ENCODE results near the gene RP9. TPM values are rescaled to one million over a fixed set of nuclear protein-coding genes. Genes with fewer than 3 reads are reported as not detected.

RP9 gene
- total RNA-seq, 1 experiment from 2014 or later = 16.2 TPM

DNA sequence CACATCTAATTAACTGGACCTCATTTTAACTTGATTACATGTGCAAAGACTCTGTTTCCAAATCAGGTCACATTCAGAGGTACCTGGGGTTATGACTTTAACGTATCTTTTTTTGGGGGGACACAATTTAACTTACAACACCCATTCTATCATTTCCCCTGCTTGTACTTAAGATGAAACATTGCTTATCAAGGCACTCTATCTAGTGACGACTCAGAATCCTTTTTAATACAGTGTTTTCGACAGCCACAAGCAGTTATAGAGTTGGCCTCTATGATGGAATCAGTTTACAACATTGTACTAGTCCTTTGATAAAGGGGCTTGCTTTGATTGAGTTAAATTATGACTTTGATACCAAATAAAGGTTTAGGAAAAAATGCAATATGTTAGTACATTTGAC is 42.9 kb upstream of the RP9 start:
- Histone ChIP-seq H4K20me1 (ENCODE audit: control insufficient read depth, insufficient read depth, insufficient read length) (no peaks in the 10 kb centered on the region), H3T11ph (ENCODE audit: low read length) (no peak overlapping the region), H2BK120ac (ENCODE audit: low read depth, low read length, poor library complexity, severe bottlenecking) (no peak overlapping the region), H3K23me2 (ENCODE audit: insufficient read length, low read depth, low read length, poor library complexity, severe bottlenecking) (no peaks in the 10 kb centered on the region), H3K79me2 (ENCODE audit: insufficient read depth, low read length) (no peaks in the 10 kb centered on the region), H3K18ac (ENCODE audit: insufficient read length, low read depth, low read length) (no peak overlapping the region), H4K8ac (replicated peaks; ENCODE audit: insufficient read length, low read depth, low read length) (no peak overlapping the region), H3K9me3 (ENCODE audit: control insufficient read depth, low read depth, low read length) (no peaks in the 10 kb centered on the region), H3K4ac (ENCODE audit: low read depth, low read length) (no peak overlapping the region), H3K79me1 (ENCODE audit: insufficient read depth, low read depth, low read length, poor library complexity, severe bottlenecking) (no peaks in the 10 kb centered on the region), H4K91ac (ENCODE audit: insufficient read length, low read depth, low read length) (no peak overlapping the region), H3K23ac (ENCODE audit: insufficient read length, low read depth, low read length) (no peak overlapping the region), H2BK5ac (ENCODE audit: insufficient read length, low read length) (no peak overlapping the region), H3K56ac (ENCODE audit: insufficient read length, low read depth, low read length) (no peak overlapping the region), H2BK12ac (ENCODE audit: insufficient read length, low read depth, low read length) (no peak overlapping the region), H3K9ac (ENCODE audit: extremely low read depth, insufficient read length, low read length) (no peak overlapping the region), H4K5ac (ENCODE audit: insufficient read length, low read depth, low read length) (no peak overlapping the region), H3K14ac (ENCODE audit: insufficient read depth, low read length) (no peak overlapping the region), H3K4me1 (ENCODE audit: insufficient read depth, low read length) (no peaks in the 10 kb centered on the region), H2BK15ac (ENCODE audit: low read depth, low read length) (no peak overlapping the region), H3K4me2 (ENCODE audit: insufficient read depth, insufficient read length, low read length) (no peak overlapping the region), H3K27me3 (ENCODE audit: insufficient read depth, low read length) (no peaks in the 10 kb centered on the region), H2BK20ac (ENCODE audit: low read depth, low read length, poor library complexity, severe bottlenecking) (no peak overlapping the region), H2AFZ (ENCODE audit: low read length) (no peak overlapping the region), H2AK5ac (ENCODE audit: insufficient read length, low read length) (no peak overlapping the region), H3K27ac (ENCODE audit: insufficient read length, low read depth, low read length) (no peak overlapping the region)
- no peak for DNase-seq
- no peak overlapping the region for H3K4me3 Mint-ChIP-seq
- H3K36me3 Mint-ChIP-seq (ENCODE audit: insufficient read depth in 1 of 3, low read depth in 3 of 3) = no peaks in the 10 kb centered on the region; a peak in 1 of 7 replicates
- H3K9me3 Mint-ChIP-seq = no peaks in the 10 kb centered on the region
- TF ChIP-seq, protein P1, sequence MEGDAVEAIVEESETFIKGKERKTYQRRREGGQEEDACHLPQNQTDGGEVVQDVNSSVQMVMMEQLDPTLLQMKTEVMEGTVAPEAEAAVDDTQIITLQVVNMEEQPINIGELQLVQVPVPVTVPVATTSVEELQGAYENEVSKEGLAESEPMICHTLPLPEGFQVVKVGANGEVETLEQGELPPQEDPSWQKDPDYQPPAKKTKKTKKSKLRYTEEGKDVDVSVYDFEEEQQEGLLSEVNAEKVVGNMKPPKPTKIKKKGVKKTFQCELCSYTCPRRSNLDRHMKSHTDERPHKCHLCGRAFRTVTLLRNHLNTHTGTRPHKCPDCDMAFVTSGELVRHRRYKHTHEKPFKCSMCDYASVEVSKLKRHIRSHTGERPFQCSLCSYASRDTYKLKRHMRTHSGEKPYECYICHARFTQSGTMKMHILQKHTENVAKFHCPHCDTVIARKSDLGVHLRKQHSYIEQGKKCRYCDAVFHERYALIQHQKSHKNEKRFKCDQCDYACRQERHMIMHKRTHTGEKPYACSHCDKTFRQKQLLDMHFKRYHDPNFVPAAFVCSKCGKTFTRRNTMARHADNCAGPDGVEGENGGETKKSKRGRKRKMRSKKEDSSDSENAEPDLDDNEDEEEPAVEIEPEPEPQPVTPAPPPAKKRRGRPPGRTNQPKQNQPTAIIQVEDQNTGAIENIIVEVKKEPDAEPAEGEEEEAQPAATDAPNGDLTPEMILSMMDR (conservative IDR thresholded peaks at IDR 0.05) = no peak
- H3K27me3 Mint-ChIP-seq (ENCODE audit: low read depth) = no peaks in the 10 kb centered on the region
- no peak overlapping the region for H3K27ac Mint-ChIP-seq
- H3K4me1 Mint-ChIP-seq = peaks cover 12 to 18% of the 10 kb centered on the region in 2 experiments
- no CpG with 5 or more reads among the region's 3 CpGs for WGBS (ENCODE audit: extremely low coverage, insufficient read length, low lambda C conversion rate)

Data from H9 (cell line).